SK-N-SH treated with all-trans-retinoic acid at 6 μM for 48 hours (cell line): Measurements from ENCODE around the gene ZNF292.
"Not testable (repeated sequence)": the region's sequence is repeated elsewhere in the genome, so short reads cannot be mapped to it uniquely, and the experiment has no call there.

Experiments used
- ATAC-seq: fragments of 200-7000 bp; cut with Tn5 transposase; 3 replicates; pipeline ENCODE4 v1.9.1; 2020; ENCODE audit warnings: mild to moderate bottlenecking, moderate library complexity
- ARNTL ChIP-seq: fragments of 450-650 bp; formaldehyde crosslinking; IDR thresholded peaks from 2 replicates; pipeline ENCODE4 v1.5.0; 2020; ENCODE audit warnings: low read depth, mild to moderate bottlenecking, moderate library complexity, borderline replicate concordance
- CSDC2 ChIP-seq: fragments of 250-450 bp; sonication (Bioruptor Pico); IDR thresholded peaks from 2 replicates; pipeline ENCODE4 v1.5.0; 2020; ENCODE audit warnings: mild to moderate bottlenecking, moderate library complexity
- ESRRG ChIP-seq: fragments of 250-450 bp; sonication (Bioruptor Pico); IDR thresholded peaks from 2 replicates; pipeline ENCODE4 v1.6.1; 2021; ENCODE audit warnings: mild to moderate bottlenecking
- GLIS3 ChIP-seq: fragments of 250-450 bp; sonication (Bioruptor Pico); IDR thresholded peaks from 2 replicates; pipeline ENCODE4 v1.5.0; 2020; ENCODE audit warnings: mild to moderate bottlenecking, moderate library complexity
- ISL1 ChIP-seq: fragments of 250-450 bp; sonication (Bioruptor Pico); IDR thresholded peaks from 2 replicates; pipeline ENCODE4 v2.1.2; 2022; ENCODE audit warnings: mild to moderate bottlenecking, moderate library complexity
- OSR1 ChIP-seq: fragments of 250-450 bp; sonication (Bioruptor Pico); IDR thresholded peaks from 2 replicates; pipeline ENCODE4 v1.8.0; 2022; ENCODE audit warnings: moderate library complexity, mild to moderate bottlenecking, inconsistent platforms
- PPARA ChIP-seq: fragments of 250-450 bp; sonication (Bioruptor Pico); IDR thresholded peaks from 2 replicates; pipeline ENCODE4 v1.5.0; 2020; ENCODE audit warnings: mild to moderate bottlenecking, borderline replicate concordance
- RARB ChIP-seq: fragments of 250-450 bp; sonication (Bioruptor Pico); IDR thresholded peaks from 2 replicates; pipeline ENCODE4 v1.8.0; 2021; ENCODE audit warnings: mild to moderate bottlenecking, moderate library complexity
- SNAI2 ChIP-seq: fragments of 250-450 bp; sonication (Bioruptor Pico); IDR thresholded peaks from 2 replicates; pipeline ENCODE4 v1.5.0; 2020; ENCODE audit warnings: mild to moderate bottlenecking, moderate library complexity
- TCF4 ChIP-seq: fragments of 250-450 bp; sonication (Bioruptor Pico); IDR thresholded peaks from 2 replicates; pipeline ENCODE4 v1.8.0; 2021; ENCODE audit warnings: mild to moderate bottlenecking, moderate library complexity, borderline replicate concordance
- TOX ChIP-seq: fragments of 250-450 bp; sonication (Bioruptor Pico); IDR thresholded peaks from 2 replicates; pipeline ENCODE4 v1.8.0; 2021; ENCODE audit warnings: mild to moderate bottlenecking, moderate library complexity, borderline replicate concordance
- ZFP30 ChIP-seq: fragments of 450-650 bp; formaldehyde crosslinking; IDR thresholded peaks from 2 replicates; pipeline ENCODE4 v1.5.0; 2022; ENCODE audit warnings: mild to moderate bottlenecking, moderate library complexity
- ZNF565 ChIP-seq: fragments of 450-650 bp; formaldehyde crosslinking; conservative IDR thresholded peaks from 2 replicates; pipeline ENCODE4 v1.5.0; 2020; ENCODE audit warnings: low read depth, mild to moderate bottlenecking, moderate library complexity
- ZNF70 ChIP-seq: fragments of 450-650 bp; formaldehyde crosslinking; IDR thresholded peaks from 2 replicates; pipeline ENCODE4 v1.5.0; 2020; ENCODE audit warnings: mild to moderate bottlenecking, moderate library complexity
- ZNF8 ChIP-seq: fragments of 450-650 bp; formaldehyde crosslinking; IDR thresholded peaks from 2 replicates; pipeline ENCODE4 v1.5.0; 2020; ENCODE audit warnings: mild to moderate bottlenecking, moderate library complexity
- TF ChIP-seq, protein P1 (sequence below): fragments of 250-450 bp; sonication (Bioruptor Pico); IDR thresholded peaks from 2 replicates; pipeline ENCODE4 v1.8.0; 2020; ENCODE audit warnings: mild to moderate bottlenecking, moderate library complexity, borderline replicate concordance
- TF ChIP-seq, protein P2 (sequence below): fragments of 250-450 bp; sonication (Bioruptor Pico); IDR thresholded peaks from 2 replicates; pipeline ENCODE4 v1.5.0; 2020; ENCODE audit warnings: mild to moderate bottlenecking, moderate library complexity
- TF ChIP-seq, protein P3 (sequence below): fragments of 250-450 bp; sonication (Bioruptor Pico); IDR thresholded peaks from 2 replicates; pipeline ENCODE4 v1.5.1; 2021; ENCODE audit warnings: mild to moderate bottlenecking, moderate library complexity

The ZNF292 gene

DNA sequence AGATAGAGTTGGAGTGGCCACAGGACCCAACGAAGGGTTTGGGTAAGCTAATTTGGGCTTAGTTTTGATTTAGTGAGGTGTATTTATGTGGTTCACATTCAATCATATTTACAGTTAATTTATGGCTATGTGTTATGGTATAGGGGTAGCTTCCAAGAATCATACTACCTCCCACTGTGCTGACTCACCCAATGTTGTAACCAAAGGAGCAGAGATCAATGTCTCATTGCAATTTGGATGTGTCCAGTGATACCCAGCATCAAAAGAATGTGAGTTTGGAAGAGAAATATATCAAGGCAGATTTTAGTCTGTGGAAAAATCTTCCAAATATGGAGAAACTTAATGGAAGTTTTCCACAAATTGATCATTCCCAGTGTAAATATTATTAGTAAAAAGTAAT, 141.8 kb downstream of the ZNF292 start:
- ATAC-seq: no peak
- TF ChIP-seq PPARA (CRISPR knock-in tag): no peak

DNA sequence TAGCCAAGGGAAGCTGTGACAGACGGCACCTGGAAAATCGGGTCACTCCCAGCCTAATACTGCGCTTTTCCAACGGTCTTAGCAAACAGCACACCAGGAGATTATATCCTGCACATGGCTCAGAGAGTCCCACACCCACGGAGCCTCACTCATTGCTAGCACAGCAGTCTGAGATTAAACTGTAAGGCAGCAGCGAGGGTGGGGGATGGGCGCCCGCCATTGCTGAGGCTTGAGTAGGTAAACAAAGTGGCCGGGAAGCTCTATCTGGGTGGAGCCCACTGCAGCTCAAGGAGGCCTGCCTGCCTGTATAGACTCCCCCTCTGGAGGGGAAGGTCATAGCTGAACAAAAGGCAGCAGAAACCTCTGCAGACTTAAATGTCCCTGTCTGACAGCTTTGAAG, 145.9 kb downstream of the ZNF292 start:
- ATAC-seq: not testable (repeated sequence)

DNA sequence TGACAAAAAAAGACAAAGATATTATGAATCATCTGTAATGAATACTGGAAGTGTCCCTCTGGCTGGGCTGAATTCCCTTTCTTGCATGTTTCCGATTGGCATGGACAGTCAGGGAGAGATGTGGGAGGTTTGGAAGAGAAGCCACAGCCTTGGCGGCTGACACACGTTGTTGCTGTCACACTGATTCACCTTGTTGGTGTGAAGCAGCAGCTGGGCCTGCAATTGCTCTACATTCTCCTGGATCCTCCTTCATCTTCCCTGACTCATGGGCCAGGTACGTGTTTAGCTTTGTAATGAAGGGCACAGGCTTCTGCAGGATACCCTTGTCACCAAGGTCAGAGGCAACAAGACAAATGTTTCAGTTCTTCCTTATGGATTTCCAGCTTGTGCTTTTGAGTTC, 153.6 kb downstream of the ZNF292 start:
- TF ChIP-seq ARNTL (no peak), RARB (CRISPR knock-in tag) (no peak), ZFP30 (no peak), PPARA (CRISPR knock-in tag) (no peak), OSR1 (CRISPR knock-in tag) (no peak), ZNF8 (CRISPR knock-in tag) (no peak), ZNF70 (CRISPR knock-in tag) (no peak)
- TF ChIP-seq, protein P1, sequence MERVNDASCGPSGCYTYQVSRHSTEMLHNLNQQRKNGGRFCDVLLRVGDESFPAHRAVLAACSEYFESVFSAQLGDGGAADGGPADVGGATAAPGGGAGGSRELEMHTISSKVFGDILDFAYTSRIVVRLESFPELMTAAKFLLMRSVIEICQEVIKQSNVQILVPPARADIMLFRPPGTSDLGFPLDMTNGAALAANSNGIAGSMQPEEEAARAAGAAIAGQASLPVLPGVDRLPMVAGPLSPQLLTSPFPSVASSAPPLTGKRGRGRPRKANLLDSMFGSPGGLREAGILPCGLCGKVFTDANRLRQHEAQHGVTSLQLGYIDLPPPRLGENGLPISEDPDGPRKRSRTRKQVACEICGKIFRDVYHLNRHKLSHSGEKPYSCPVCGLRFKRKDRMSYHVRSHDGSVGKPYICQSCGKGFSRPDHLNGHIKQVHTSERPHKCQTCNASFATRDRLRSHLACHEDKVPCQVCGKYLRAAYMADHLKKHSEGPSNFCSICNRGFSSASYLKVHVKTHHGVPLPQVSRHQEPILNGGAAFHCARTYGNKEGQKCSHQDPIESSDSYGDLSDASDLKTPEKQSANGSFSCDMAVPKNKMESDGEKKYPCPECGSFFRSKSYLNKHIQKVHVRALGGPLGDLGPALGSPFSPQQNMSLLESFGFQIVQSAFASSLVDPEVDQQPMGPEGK (CRISPR knock-in tag): no peak
- no peak for ATAC-seq

DNA sequence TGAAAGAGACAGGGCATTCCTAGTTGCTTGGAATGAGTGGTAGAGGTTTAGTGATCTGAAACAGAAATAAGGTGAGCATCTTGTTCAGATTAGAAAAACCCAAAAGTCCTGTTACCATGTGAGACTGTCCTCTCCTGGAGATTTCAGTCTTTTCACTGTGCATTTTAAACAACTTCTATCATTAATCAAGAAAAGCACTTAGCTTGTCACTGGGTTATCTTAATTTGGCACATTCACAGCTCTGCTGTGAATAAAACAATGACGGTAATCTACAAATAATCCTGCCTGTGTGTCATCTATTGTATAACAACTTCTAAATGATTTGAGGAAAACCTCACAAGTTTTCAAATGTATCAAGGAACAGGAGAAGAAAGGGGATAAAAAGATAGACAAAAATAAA, 157.5 kb downstream of the ZNF292 start:
- no peak for ATAC-seq
- TF ChIP-seq ESRRG (CRISPR knock-in tag) (no peak), ZNF8 (CRISPR knock-in tag) (no peak), ISL1 (CRISPR knock-in tag) (no peak), SNAI2 (no peak), TOX (CRISPR knock-in tag) (no peak), CSDC2 (CRISPR knock-in tag) (no peak), ZNF565 (no peak), TCF4 (CRISPR knock-in tag) (no peak), OSR1 (CRISPR knock-in tag) (no peak), ARNTL (no peak), GLIS3 (CRISPR knock-in tag) (no peak), PPARA (CRISPR knock-in tag) (no peak)
- TF ChIP-seq, protein P1 (CRISPR knock-in tag): no peak
- TF ChIP-seq, protein P2, sequence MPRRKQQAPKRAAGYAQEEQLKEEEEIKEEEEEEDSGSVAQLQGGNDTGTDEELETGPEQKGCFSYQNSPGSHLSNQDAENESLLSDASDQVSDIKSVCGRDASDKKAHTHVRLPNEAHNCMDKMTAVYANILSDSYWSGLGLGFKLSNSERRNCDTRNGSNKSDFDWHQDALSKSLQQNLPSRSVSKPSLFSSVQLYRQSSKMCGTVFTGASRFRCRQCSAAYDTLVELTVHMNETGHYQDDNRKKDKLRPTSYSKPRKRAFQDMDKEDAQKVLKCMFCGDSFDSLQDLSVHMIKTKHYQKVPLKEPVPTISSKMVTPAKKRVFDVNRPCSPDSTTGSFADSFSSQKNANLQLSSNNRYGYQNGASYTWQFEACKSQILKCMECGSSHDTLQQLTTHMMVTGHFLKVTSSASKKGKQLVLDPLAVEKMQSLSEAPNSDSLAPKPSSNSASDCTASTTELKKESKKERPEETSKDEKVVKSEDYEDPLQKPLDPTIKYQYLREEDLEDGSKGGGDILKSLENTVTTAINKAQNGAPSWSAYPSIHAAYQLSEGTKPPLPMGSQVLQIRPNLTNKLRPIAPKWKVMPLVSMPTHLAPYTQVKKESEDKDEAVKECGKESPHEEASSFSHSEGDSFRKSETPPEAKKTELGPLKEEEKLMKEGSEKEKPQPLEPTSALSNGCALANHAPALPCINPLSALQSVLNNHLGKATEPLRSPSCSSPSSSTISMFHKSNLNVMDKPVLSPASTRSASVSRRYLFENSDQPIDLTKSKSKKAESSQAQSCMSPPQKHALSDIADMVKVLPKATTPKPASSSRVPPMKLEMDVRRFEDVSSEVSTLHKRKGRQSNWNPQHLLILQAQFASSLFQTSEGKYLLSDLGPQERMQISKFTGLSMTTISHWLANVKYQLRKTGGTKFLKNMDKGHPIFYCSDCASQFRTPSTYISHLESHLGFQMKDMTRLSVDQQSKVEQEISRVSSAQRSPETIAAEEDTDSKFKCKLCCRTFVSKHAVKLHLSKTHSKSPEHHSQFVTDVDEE (CRISPR knock-in tag): no peak
- TF ChIP-seq, protein P3, sequence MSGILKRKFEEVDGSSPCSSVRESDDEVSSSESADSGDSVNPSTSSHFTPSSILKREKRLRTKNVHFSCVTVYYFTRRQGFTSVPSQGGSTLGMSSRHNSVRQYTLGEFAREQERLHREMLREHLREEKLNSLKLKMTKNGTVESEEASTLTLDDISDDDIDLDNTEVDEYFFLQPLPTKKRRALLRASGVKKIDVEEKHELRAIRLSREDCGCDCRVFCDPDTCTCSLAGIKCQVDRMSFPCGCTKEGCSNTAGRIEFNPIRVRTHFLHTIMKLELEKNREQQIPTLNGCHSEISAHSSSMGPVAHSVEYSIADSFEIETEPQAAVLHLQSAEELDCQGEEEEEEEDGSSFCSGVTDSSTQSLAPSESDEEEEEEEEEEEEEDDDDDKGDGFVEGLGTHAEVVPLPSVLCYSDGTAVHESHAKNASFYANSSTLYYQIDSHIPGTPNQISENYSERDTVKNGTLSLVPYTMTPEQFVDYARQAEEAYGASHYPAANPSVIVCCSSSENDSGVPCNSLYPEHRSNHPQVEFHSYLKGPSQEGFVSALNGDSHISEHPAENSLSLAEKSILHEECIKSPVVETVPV (CRISPR knock-in tag): no peak
- TF ChIP-seq, all 23 proteins: peak for 0
